ENCODE results near the gene KCTD2.

DNA sequence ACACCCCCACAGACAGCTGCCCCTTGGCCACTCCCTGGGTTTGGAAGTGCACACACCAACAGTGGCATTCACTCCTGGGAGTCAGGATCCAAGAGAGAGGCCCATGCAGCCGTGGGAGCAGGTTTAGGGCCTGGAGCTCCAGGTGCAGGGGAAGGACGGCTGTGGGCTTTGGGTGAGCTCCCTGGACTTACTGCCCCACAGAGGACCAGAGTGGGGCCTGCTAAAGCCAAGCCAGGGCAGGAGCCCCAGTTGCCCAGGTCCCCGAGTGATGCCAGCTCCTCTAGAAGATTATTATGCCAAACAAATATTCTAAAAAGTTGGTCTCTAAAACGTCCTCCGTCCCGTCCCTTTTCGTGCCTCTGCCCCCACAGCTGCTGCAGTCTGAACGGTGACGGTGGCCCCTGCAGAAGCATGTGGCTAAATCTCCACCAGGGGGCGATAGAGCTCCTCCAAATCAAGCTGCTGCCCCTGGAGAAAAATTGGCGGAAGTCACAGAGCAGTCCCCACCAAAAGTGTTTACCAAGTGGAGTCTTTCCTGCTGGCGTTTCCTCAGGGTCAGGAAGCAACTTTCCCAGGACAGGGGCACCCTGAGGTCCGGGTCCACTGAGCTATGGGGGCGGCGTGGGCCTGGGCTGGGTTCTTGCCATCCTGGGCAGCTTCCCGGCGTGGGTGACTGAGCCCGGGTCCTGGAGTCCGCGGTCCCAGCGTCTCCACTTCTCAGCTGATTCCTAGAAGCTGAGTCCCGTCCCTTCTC is 67.0 kb downstream of the KCTD2 start:
- no peak for TF ChIP-seq POLR2A (IDR thresholded peaks at IDR 0.05)
- TF ChIP-seq CTCF (IDR thresholded peaks at IDR 0.05) = peak; percentile 92 to 97
- peak in 1 of 3 donors; percentile 22 for TF ChIP-seq POLR2AphosphoS5 (IDR thresholded peaks at IDR 0.05)

All from suprapubic skin (tissue), 4 donors.